ENCODE measurements around the gene INPP4A.
"Not testable (repeated sequence)": the region's sequence is repeated elsewhere in the genome, so short reads cannot be mapped to it uniquely, and the experiment has no call there.

The INPP4A gene

GRCh38 chr2:98444436-98445176, at the start of gene INPP4A:
Gene INPP4A, plus strand, starts transcription at chr2:98444858. Its CDS starts 75,191 bp downstream, at chr2:98520049.
- Histone ChIP-seq H3K9ac (ENCODE audit: low read length) (peak within 1 kb of the TSS; percentile 46), H3K36me3 (ENCODE audit: control insufficient read depth, insufficient read depth, low read length) (no peaks in the 10 kb centered on the region), H3K27ac (ENCODE audit: low read depth, low read length) (peak within 1 kb of the TSS; percentile 80), H3K4me1 (ENCODE audit: control insufficient read depth, insufficient read depth, low read length) (peaks cover 3% of the 10 kb centered on the region), H3K4me3 (ENCODE audit: low read length) (peak within 1 kb of the TSS; percentile 60), H3K27me3 (ENCODE audit: control insufficient read depth, insufficient read depth, low read length) (no peaks in the 10 kb centered on the region)

GRCh38 chr2:98395977-98396376, 48.7 kb upstream of the INPP4A start:
- Histone ChIP-seq H3K27ac (ENCODE audit: low read depth, low read length) (no peak overlapping the region), H3K4me3 (ENCODE audit: low read length) (no peak overlapping the region), H3K27me3 (ENCODE audit: control insufficient read depth, insufficient read depth, low read length) (no peaks in the 10 kb centered on the region), H3K9ac (ENCODE audit: low read length) (no peak overlapping the region), H3K4me1 (ENCODE audit: control insufficient read depth, insufficient read depth, low read length) (no peaks in the 10 kb centered on the region), H3K36me3 (ENCODE audit: control insufficient read depth, insufficient read depth, low read length) (no peaks in the 10 kb centered on the region)

- Histone ChIP-seq H3K9ac (ENCODE audit: low read length) (no peak overlapping the region), H3K27ac (ENCODE audit: low read depth, low read length) (no peak overlapping the region)
Measured at GRCh38 chr2:98396745-98397355, 47.8 kb upstream of the INPP4A start.

GRCh38 chr2:98399140-98399539, 45.5 kb upstream of the INPP4A start:
- H3K36me3 ChIP-seq (ENCODE audit: control insufficient read depth, insufficient read depth, low read length) = no peaks in the 10 kb centered on the region
- H3K4me1 ChIP-seq (ENCODE audit: control insufficient read depth, insufficient read depth, low read length) = no peaks in the 10 kb centered on the region
- H3K4me3 ChIP-seq (ENCODE audit: low read length) = no peak overlapping the region
- no peak overlapping the region for H3K9ac ChIP-seq (ENCODE audit: low read length)
- no peaks in the 10 kb centered on the region for H3K27me3 ChIP-seq (ENCODE audit: control insufficient read depth, insufficient read depth, low read length)
- no peak overlapping the region for H3K27ac ChIP-seq (ENCODE audit: low read depth, low read length)

More at GRCh38 chr2:98396745-98397355, 47.8 kb upstream of the INPP4A start:
- H3K27me3 ChIP-seq (ENCODE audit: control insufficient read depth, insufficient read depth, low read length) = no peaks in the 10 kb centered on the region
- no peak overlapping the region for H3K4me3 ChIP-seq (ENCODE audit: low read length)
- H3K36me3 ChIP-seq (ENCODE audit: control insufficient read depth, insufficient read depth, low read length) = no peaks in the 10 kb centered on the region
- H3K4me1 ChIP-seq (ENCODE audit: control insufficient read depth, insufficient read depth, low read length) = no peaks in the 10 kb centered on the region

GRCh38 chr2:98403878-98404277, 40.8 kb upstream of the INPP4A start:
- H3K4me1 ChIP-seq (ENCODE audit: control insufficient read depth, insufficient read depth, low read length) = no peaks in the 10 kb centered on the region
- H3K4me3 ChIP-seq (ENCODE audit: low read length) = no peak overlapping the region
- no peaks in the 10 kb centered on the region for H3K36me3 ChIP-seq (ENCODE audit: control insufficient read depth, insufficient read depth, low read length)
- no peak overlapping the region for H3K9ac ChIP-seq (ENCODE audit: low read length)
- H3K27ac ChIP-seq (ENCODE audit: low read depth, low read length) = no peak overlapping the region
- no peaks in the 10 kb centered on the region for H3K27me3 ChIP-seq (ENCODE audit: control insufficient read depth, insufficient read depth, low read length)

DNA sequence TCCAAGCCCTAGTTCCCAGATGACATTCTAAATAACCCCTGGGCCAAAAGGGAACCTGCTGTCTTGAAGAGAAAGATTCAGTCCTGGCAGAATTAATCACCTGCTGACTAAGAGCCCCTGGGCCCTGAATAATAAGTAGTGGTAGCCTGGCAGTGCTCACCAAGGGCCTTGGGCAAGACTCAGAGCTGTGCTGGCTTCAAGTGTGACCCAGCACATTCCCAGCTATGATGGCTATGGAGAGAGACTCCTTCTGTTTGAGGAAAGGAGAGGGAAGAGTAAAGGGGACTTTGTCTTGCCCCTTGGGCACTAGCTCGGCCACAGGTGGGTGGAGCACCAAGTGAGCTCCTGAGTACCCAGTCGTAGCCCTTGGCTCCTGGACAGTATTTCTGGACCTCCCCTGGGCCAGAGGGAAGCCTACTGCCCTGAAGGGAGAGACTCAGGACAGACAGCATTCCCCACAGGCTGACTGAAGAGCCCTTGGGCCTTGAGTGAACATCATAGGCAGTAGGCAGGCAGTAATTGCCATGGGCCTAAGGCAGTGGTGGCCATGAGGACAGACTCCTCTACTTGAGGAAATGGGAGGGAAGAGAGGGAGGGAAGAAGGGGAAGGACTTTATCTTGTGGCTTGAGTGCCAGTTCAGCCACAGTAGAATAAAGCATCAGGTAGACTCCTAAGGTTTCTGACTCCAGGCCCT, 40.0 kb upstream of the INPP4A start:
- Histone ChIP-seq H3K27ac (ENCODE audit: low read depth, low read length) (no peak overlapping the region), H3K4me1 (ENCODE audit: control insufficient read depth, insufficient read depth, low read length) (no peaks in the 10 kb centered on the region), H3K9ac (ENCODE audit: low read length) (no peak overlapping the region), H3K4me3 (ENCODE audit: low read length) (no peak overlapping the region), H3K36me3 (ENCODE audit: control insufficient read depth, insufficient read depth, low read length) (no peaks in the 10 kb centered on the region), H3K27me3 (ENCODE audit: control insufficient read depth, insufficient read depth, low read length) (no peaks in the 10 kb centered on the region)

GRCh38 chr2:98405301-98405700, 39.4 kb upstream of the INPP4A start:
- H3K4me3 ChIP-seq (ENCODE audit: low read length) = no peak overlapping the region
- no peaks in the 10 kb centered on the region for H3K36me3 ChIP-seq (ENCODE audit: control insufficient read depth, insufficient read depth, low read length)
- H3K27me3 ChIP-seq (ENCODE audit: control insufficient read depth, insufficient read depth, low read length) = no peaks in the 10 kb centered on the region
- H3K27ac ChIP-seq (ENCODE audit: low read depth, low read length) = no peak overlapping the region
- H3K9ac ChIP-seq (ENCODE audit: low read length) = no peak overlapping the region
- H3K4me1 ChIP-seq (ENCODE audit: control insufficient read depth, insufficient read depth, low read length) = no peaks in the 10 kb centered on the region

DNA sequence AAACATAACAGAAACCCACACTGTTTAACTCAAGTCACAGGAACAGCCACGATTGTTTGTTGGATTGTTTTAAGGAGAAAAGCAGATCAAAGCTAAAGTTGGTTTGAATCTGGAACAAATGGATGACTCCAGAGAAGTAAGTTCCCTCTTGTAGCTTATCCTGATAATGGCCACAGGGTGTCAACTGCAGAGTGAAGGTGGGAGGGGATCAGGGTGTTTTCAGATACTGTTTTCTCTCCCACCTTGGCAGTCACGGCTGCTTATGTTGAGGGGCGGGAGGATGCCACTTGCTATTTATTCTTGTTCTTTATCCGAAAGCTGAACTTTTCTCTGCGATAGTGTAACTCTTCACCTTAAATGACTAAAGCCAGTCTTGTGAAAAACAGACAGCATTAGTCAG, 36.5 kb upstream of the INPP4A start:
- Histone ChIP-seq H3K36me3 (ENCODE audit: control insufficient read depth, insufficient read depth, low read length) (no peaks in the 10 kb centered on the region), H3K27me3 (ENCODE audit: control insufficient read depth, insufficient read depth, low read length) (no peaks in the 10 kb centered on the region), H3K4me3 (ENCODE audit: low read length) (no peak overlapping the region), H3K4me1 (ENCODE audit: control insufficient read depth, insufficient read depth, low read length) (peaks cover 2% of the 10 kb centered on the region), H3K27ac (ENCODE audit: low read depth, low read length) (no peak overlapping the region), H3K9ac (ENCODE audit: low read length) (no peak overlapping the region)

DNA sequence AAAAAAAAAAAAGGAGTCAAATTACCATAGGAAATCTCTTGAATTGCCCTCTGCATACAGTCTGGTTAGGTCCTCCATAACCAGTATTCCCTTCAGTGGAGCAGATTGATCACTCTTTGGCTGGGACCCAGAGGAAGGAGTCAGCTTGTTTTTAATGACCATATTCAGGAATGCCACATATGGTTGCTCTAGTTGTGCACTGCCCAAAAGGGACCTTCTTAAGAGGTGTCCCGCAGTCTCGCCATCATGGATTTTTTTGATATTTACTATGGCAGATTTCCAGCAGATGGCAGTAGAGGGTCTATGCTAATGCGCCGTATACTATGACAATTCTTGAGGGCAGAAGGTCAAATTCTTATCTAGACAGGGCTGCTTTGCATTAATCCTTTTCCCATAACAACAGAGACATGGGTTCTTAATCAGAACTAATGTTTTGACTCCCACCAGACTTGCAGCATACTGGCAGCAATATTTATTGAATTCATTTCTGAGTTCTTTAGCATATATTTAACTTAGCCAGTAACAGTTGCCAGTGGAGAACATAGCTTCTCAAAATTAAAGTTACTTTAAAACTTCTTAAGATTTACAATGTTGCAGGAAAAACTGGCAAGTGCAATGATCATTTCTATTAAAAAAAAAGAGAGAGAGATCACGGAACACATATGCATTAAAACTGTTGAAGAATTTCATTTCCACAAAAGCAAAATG, 31.8 kb upstream of the INPP4A start:
- no peaks in the 10 kb centered on the region for H3K27me3 ChIP-seq (ENCODE audit: control insufficient read depth, insufficient read depth, low read length)
- no peak overlapping the region for H3K9ac ChIP-seq (ENCODE audit: low read length)
- H3K27ac ChIP-seq (ENCODE audit: low read depth, low read length) = no peak overlapping the region
- H3K4me1 ChIP-seq (ENCODE audit: control insufficient read depth, insufficient read depth, low read length) = peaks cover 2% of the 10 kb centered on the region
- H3K4me3 ChIP-seq (ENCODE audit: low read length) = no peak overlapping the region
- no peaks in the 10 kb centered on the region for H3K36me3 ChIP-seq (ENCODE audit: control insufficient read depth, insufficient read depth, low read length)

DNA sequence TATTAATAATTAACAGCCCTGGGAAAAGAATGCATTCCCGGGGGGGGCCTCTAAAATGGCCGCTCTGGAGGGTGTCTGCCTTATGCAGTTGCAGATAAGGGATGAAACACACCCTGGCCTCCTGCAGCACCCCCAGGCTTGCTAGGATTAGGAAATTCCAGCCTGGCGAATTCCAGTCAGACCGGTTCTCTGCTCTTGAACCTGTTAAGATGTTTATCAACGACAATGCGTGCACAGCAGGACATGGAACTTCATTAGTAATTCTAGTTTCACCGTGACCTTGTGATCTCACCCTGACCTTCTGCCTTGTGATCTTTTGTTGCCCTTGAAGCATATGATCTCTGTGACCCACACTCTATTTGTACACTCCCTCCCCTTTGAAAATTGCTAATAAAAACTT, 30.4 kb upstream of the INPP4A start:
- not testable (repeated sequence) for H3K4me1 ChIP-seq (ENCODE audit: control insufficient read depth, insufficient read depth, low read length); H3K27me3 ChIP-seq (ENCODE audit: control insufficient read depth, insufficient read depth, low read length); H3K4me3 ChIP-seq (ENCODE audit: low read length); H3K27ac ChIP-seq (ENCODE audit: low read depth, low read length); H3K36me3 ChIP-seq (ENCODE audit: control insufficient read depth, insufficient read depth, low read length); H3K9ac ChIP-seq (ENCODE audit: low read length)

- not testable (repeated sequence) for H3K27me3 ChIP-seq (ENCODE audit: control insufficient read depth, insufficient read depth, low read length); H3K9ac ChIP-seq (ENCODE audit: low read length); H3K4me3 ChIP-seq (ENCODE audit: low read length); H3K27ac ChIP-seq (ENCODE audit: low read depth, low read length); H3K36me3 ChIP-seq (ENCODE audit: control insufficient read depth, insufficient read depth, low read length); H3K4me1 ChIP-seq (ENCODE audit: control insufficient read depth, insufficient read depth, low read length)
Measured at GRCh38 chr2:98415719-98416248, 28.9 kb upstream of the INPP4A start.

Data from rectal smooth muscle tissue (tissue), 1 donor.